SK-N-MC (cell line): ENCODE data around the gene EGLN1.

Source experiments
- EZH2 ChIP-seq: fragments of 200-600 bp; sonication (generic); IDR thresholded peaks from one replicate; pipeline ENCODE4 v1.6.1; 2017; ENCODE audit warnings: antibody characterized with exemption
- FOXP2 ChIP-seq: optimal IDR thresholded peaks from 2 replicates; pipeline ENCODE3; 2011; ENCODE audit warnings: mild to moderate bottlenecking, moderate library complexity; ENCODE audit not compliant: insufficient read depth; ENCODE audit errors: extremely low read length, control extremely low read depth
- POLR2AphosphoS5 ChIP-seq: IDR thresholded peaks from 2 replicates; pipeline ENCODE4 v1.6.1; 2012; ENCODE audit warnings: mild to moderate bottlenecking, low read depth, low read length, borderline replicate concordance

- TF ChIP-seq EZH2 (no peak), POLR2AphosphoS5 (no peak), FOXP2 (no peak)
Measured at GRCh38 chr1:231420959-231421545, 1.0 kb downstream of the EGLN1 start.
